Measurements from ENCODE around the gene ZCCHC7. TPM values are rescaled to one million over a fixed set of nuclear protein-coding genes. Genes with fewer than 3 reads are reported as not detected.
A peak's percentile ranks its signal among the peaks of the same experiment; 100 is the strongest.

The ZCCHC7 gene
- total and polyA plus RNA-seq, 9 of the 15 experiments (the other 6 are each of a cell fraction or from before 2014, with no cell fraction given), result 34.1 to 68.9 (median 48.8) TPM

DNA sequence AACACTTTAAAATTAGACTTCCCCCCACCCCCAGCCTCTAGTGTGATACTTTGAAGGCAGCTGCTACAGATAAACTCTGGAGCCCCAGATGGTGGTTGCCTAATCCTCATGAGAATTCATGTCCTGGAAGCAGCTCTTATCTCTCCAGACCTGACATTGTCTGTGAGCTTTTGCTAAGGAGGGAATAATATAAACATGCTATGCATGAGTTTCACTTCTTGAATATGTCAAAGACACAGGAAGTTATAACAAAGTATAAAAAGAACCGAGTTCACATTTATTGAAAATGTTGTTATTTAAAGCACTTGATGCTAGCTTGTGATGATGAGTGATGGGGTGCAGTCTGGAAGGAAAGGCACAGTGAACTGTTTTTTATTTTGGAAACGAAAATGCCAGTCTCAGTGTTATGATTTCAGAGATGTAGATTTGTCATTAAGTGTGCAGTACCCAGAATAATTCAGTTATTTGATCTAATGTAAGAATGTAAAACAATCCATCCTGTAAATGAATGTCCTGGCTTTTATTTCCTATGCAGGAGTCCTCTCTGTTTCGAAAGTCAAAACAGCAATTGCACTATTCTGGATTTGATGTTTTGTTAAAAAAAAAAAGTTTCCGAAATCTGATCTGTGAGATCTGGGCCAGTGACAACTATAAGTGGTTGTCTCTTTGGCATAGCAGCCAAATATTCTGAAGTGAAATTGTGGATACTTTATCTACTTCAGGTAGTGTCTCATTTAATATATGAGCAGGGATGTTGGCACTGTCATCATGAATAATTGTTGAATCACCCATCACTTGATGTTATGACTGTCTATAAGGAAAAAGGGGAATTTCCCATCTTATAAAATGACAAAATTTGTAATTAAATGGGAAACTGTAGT lies 77.0 kb downstream of the ZCCHC7 start (continued):
- TF ChIP-seq GTF2E2 (tag; IDR thresholded peaks at IDR 0.05) (0 out of 2 replicates have a peak, but pooled peaks have one; percentile 36), PML (IDR thresholded peaks at IDR 0.05; ENCODE audit: low read length) (peak; percentile 99), ARHGAP35 (IDR thresholded peaks at IDR 0.05; ENCODE audit: partially characterized antibody) (no peak), NFATC3 (IDR thresholded peaks at IDR 0.05) (no peak), SLC30A9 (CRISPR knock-in tag; IDR thresholded peaks at IDR 0.05) (no peak), YBX1 (IDR thresholded peaks at IDR 0.05) (no peak), MBD2 (IDR thresholded peaks at IDR 0.05; ENCODE audit: borderline replicate concordance, low read depth) (peak; percentile 90), ETV6 (IDR thresholded peaks at IDR 0.05; ENCODE audit: borderline replicate concordance in 1 of 2, low read depth in 2 of 2, low read length in 1 of 2) (peak in 1 of 2 experiments; percentile 95; a peak in 2 of 4 replicates), ETV6 (CRISPR knock-in tag; IDR thresholded peaks at IDR 0.05; ENCODE audit: borderline replicate concordance) (no peak), NFYB (IDR thresholded peaks at IDR 0.05; ENCODE audit: extremely low read depth, insufficient read length) (no peak), CC2D1A (IDR thresholded peaks at IDR 0.05) (no peak), ZNF780A (CRISPR knock-in tag; IDR thresholded peaks at IDR 0.05) (no peak), ERF (CRISPR knock-in tag; IDR thresholded peaks at IDR 0.05) (no peak), SRSF9 (IDR thresholded peaks at IDR 0.05; ENCODE audit: borderline replicate concordance, low read depth, low read length) (no peak), LEF1 (IDR thresholded peaks at IDR 0.05) (no peak), ZEB2 (IDR thresholded peaks at IDR 0.05) (no peak), CHD2 (IDR thresholded peaks at IDR 0.05; ENCODE audit: low read depth, low read length) (peak; percentile 27; the same call in 1 of the 2 replicates), KDM1A (IDR thresholded peaks at IDR 0.05) (peak; percentile 95 to 97), ZNF778 (CRISPR knock-in tag; IDR thresholded peaks at IDR 0.05) (no peak), BRD9 (IDR thresholded peaks at IDR 0.05; ENCODE audit: low read depth, partially characterized antibody) (no peak), POLR3G (IDR thresholded peaks at IDR 0.05; ENCODE audit: extremely low read depth, insufficient read length, insufficient replicate concordance) (no peak)
- TF ChIP-seq, protein P1, sequence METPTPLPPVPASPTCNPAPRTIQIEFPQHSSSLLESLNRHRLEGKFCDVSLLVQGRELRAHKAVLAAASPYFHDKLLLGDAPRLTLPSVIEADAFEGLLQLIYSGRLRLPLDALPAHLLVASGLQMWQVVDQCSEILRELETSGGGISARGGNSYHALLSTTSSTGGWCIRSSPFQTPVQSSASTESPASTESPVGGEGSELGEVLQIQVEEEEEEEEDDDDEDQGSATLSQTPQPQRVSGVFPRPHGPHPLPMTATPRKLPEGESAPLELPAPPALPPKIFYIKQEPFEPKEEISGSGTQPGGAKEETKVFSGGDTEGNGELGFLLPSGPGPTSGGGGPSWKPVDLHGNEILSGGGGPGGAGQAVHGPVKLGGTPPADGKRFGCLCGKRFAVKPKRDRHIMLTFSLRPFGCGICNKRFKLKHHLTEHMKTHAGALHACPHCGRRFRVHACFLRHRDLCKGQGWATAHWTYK (CRISPR knock-in tag; IDR thresholded peaks at IDR 0.05), result 0 out of 2 replicates have a peak, but pooled peaks have one; percentile 24
- TF ChIP-seq, protein P2, sequence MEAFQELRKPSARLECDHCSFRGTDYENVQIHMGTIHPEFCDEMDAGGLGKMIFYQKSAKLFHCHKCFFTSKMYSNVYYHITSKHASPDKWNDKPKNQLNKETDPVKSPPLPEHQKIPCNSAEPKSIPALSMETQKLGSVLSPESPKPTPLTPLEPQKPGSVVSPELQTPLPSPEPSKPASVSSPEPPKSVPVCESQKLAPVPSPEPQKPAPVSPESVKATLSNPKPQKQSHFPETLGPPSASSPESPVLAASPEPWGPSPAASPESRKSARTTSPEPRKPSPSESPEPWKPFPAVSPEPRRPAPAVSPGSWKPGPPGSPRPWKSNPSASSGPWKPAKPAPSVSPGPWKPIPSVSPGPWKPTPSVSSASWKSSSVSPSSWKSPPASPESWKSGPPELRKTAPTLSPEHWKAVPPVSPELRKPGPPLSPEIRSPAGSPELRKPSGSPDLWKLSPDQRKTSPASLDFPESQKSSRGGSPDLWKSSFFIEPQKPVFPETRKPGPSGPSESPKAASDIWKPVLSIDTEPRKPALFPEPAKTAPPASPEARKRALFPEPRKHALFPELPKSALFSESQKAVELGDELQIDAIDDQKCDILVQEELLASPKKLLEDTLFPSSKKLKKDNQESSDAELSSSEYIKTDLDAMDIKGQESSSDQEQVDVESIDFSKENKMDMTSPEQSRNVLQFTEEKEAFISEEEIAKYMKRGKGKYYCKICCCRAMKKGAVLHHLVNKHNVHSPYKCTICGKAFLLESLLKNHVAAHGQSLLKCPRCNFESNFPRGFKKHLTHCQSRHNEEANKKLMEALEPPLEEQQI (IDR thresholded peaks at IDR 0.05), result peak; percentile 99
- TF ChIP-seq, protein P3, sequence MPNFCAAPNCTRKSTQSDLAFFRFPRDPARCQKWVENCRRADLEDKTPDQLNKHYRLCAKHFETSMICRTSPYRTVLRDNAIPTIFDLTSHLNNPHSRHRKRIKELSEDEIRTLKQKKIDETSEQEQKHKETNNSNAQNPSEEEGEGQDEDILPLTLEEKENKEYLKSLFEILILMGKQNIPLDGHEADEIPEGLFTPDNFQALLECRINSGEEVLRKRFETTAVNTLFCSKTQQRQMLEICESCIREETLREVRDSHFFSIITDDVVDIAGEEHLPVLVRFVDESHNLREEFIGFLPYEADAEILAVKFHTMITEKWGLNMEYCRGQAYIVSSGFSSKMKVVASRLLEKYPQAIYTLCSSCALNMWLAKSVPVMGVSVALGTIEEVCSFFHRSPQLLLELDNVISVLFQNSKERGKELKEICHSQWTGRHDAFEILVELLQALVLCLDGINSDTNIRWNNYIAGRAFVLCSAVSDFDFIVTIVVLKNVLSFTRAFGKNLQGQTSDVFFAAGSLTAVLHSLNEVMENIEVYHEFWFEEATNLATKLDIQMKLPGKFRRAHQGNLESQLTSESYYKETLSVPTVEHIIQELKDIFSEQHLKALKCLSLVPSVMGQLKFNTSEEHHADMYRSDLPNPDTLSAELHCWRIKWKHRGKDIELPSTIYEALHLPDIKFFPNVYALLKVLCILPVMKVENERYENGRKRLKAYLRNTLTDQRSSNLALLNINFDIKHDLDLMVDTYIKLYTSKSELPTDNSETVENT (CRISPR knock-in tag; IDR thresholded peaks at IDR 0.05), result no peak
- TF ChIP-seq, protein P4, sequence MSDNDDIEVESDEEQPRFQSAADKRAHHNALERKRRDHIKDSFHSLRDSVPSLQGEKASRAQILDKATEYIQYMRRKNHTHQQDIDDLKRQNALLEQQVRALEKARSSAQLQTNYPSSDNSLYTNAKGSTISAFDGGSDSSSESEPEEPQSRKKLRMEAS (CRISPR knock-in tag; IDR thresholded peaks at IDR 0.05), result no peak
